GM13976 (cell line): ENCODE results near the gene SRSF4.
"Not testable (repeated sequence)": the region's sequence is repeated elsewhere in the genome, so short reads cannot be mapped to it uniquely, and the experiment has no call there.

Experiments
- DNase-seq: peaks from one replicate; pipeline ENCODE4 v3.0.0; 2012; ENCODE audit warnings: low spot score
- in situ Hi-C: fragments of 300-500 bp; cut with MboI; formaldehyde crosslinking; loops from one replicate; pipeline ENCODE4 v1.12.0; 2022; ENCODE audit warnings: low sequenced_read_pairs, mixed read lengths, inconsistent platforms; ENCODE audit not compliant: unreplicated experiment
- TF ChIP-seq, protein P1 (sequence below): IDR thresholded peaks from 2 replicates; pipeline ENCODE4 v1.5.1; 2012; ENCODE audit warnings: borderline replicate concordance, mild to moderate bottlenecking; ENCODE audit not compliant: insufficient read depth; ENCODE audit errors: extremely low read depth, missing control alignments, control extremely low read depth

The SRSF4 gene

GRCh38 chr1:29223521-29223920, 41.8 kb upstream of the SRSF4 start:
- in situ Hi-C loops = no loop called here
- TF ChIP-seq, protein P1, sequence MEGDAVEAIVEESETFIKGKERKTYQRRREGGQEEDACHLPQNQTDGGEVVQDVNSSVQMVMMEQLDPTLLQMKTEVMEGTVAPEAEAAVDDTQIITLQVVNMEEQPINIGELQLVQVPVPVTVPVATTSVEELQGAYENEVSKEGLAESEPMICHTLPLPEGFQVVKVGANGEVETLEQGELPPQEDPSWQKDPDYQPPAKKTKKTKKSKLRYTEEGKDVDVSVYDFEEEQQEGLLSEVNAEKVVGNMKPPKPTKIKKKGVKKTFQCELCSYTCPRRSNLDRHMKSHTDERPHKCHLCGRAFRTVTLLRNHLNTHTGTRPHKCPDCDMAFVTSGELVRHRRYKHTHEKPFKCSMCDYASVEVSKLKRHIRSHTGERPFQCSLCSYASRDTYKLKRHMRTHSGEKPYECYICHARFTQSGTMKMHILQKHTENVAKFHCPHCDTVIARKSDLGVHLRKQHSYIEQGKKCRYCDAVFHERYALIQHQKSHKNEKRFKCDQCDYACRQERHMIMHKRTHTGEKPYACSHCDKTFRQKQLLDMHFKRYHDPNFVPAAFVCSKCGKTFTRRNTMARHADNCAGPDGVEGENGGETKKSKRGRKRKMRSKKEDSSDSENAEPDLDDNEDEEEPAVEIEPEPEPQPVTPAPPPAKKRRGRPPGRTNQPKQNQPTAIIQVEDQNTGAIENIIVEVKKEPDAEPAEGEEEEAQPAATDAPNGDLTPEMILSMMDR = no peak
- DNase-seq = no peak

- in situ Hi-C loops = no loop called here
- no peak for DNase-seq
- TF ChIP-seq, protein P1 = no peak
Measured at GRCh38 chr1:29222686-29223085, 41.0 kb upstream of the SRSF4 start.

DNA sequence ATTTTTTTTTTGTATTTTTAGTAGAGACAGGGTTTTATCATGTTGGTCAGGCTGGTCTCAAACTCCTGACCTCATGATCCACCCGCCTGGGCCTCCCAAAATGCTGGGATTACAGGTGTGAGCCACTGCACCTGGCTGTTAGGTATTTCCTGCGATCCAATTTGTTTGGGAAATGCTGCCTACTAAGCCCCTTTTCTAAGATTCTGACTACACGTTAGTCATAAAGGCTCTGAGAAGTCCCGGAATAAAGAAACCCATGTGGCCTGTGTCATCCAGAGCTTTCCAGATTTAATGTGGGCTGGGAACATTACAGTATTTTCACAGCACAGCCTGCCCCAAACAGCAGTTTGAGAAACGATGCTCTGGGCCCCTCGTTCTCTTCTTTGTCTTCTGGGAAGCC, 40.6 kb upstream of the SRSF4 start:
- in situ Hi-C loops, DNase-seq: not testable (repeated sequence)

DNA sequence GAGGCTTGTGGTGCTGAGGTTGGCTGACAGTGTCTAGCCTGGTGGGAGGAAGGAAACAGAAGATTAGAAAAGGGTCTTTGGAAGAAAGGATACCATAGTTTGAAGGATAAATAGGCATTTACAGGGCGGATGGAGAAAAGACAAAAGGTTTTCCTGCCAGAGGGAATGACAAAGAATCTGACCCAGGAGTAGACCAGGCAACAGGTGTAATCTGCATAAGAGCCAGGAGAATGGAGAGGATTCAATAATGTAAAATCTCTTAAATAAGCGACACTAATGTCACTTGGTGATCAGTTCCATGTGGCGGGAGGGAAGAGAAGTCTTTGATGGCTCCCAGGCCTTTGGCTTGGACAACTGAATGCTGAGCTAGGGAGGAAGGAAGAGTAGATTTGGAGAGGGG, 39.6 kb upstream of the SRSF4 start:
- in situ Hi-C loops = no loop called here
- DNase-seq = no peak
- TF ChIP-seq, protein P1 = no peak

GRCh38 chr1:29218223-29218622, 36.5 kb upstream of the SRSF4 start:
- in situ Hi-C loops = no loop called here
- no peak for DNase-seq
- TF ChIP-seq, protein P1 = no peak

GRCh38 chr1:29217633-29218032, 35.9 kb upstream of the SRSF4 start:
- DNase-seq = no peak
- in situ Hi-C loops = no loop called here
- TF ChIP-seq, protein P1 = no peak

GRCh38 chr1:29213055-29213454, 31.4 kb upstream of the SRSF4 start:
- no peak for DNase-seq
- TF ChIP-seq, protein P1 = no peak
- in situ Hi-C loops = no loop called here
